Myometrial cell (primary cell): ENCODE measurements around the gene RPS23. TPM values are rescaled to one million over a fixed set of nuclear protein-coding genes. Genes with fewer than 3 reads are reported as not detected.

Experiments
- total RNA-seq: library from RNA; depleted of rRNA; stranded (reverse); fragments of >200 nt; gene quantifications from 2 replicates; pipeline ENCODE4 v1.2.3, GENCODE V29; 2015

Gene RPS23
- total RNA-seq: 2,875 and 3,254 TPM in 2 replicates

DNA sequence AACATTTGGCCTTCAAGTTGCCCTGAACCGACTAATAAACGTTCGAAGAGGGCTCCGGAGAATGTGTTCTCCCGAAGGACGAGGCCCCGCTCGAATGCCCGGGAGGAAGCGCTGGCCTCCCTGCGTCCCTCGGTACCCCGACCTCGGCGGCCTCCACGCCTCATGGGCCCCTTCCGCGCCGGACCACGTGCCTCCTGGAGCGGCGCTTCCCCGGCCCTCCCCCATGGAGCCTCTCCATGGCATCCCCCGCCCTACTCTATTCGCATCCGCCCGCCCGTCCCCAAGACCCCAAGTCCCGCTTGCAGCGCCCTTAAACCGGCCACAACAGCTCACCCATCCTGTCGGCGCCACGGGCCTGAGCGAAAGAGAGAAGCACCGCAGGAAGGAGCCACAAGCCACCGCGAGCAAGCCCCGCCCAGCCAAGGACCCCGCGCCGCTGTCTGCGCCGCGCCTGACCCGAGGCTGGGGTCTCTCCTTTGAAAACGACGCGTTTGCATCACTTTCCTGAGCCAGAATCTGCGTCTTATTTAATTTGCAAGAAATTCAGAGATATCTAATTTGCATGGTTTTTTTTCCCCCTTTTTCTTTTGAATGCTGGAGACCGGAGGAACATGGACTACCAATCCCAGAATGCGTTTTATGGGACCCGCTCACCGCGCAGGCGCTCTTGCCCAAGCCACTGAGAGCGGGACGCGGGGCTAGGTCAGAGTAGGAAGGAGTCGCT, at the start of gene RPS23:
Gene RPS23, minus strand, starts transcription at position 368 of the 724 bp plus-strand sequence. Its CDS starts 31 bp downstream, at position 337.

